Heart right ventricle (tissue), 16 donors: Measurements from ENCODE around the gene CDH13. TPM values are rescaled to one million over a fixed set of nuclear protein-coding genes. Genes with fewer than 3 reads are reported as not detected.

Source experiments
- ATAC-seq, 8 donors: fragments of 200-7000 bp; cut with Tn5 transposase; one replicate each; pipeline ENCODE4 v1.9.1; 2020; ENCODE audit warnings: mild to moderate bottlenecking in 8 of 8, moderate library complexity in 8 of 8, moderate number of reproducible peaks in 1 of 8
- DNase-seq, 2 donors: peaks; one replicate each; pipeline ENCODE4 v3.0.0-alpha.2; 2020
- H3K27ac ChIP-seq, 10 donors: fragments of 200-600 bp; sonication (generic) in 2 of 10; one replicate each; pipeline versions ENCODE4 v1.5.0 to v1.8.0; 2020 to 2022; ENCODE audit warnings: mild to moderate bottlenecking in 3 of 10
- H3K27me3 ChIP-seq, 7 donors: fragments of 200-600 bp; one replicate each; pipeline ENCODE4 v1.8.0; 2021 to 2022; ENCODE audit warnings: mild to moderate bottlenecking in 2 of 7
- H3K36me3 ChIP-seq, 9 donors: fragments of 200-600 bp; sonication (generic) in 1 of 9; one replicate each; pipeline versions ENCODE4 v1.5.0 to v1.8.0; 2020 to 2022; ENCODE audit warnings: mild to moderate bottlenecking in 2 of 9
- H3K4me1 ChIP-seq, 9 donors: fragments of 200-600 bp; sonication (generic) in 1 of 9; one replicate each; pipeline versions ENCODE4 v1.5.0 to v1.8.0; 2020 to 2022; ENCODE audit warnings: mild to moderate bottlenecking in 4 of 9
- H3K4me3 ChIP-seq, 10 donors: fragments of 200-600 bp; sonication (generic) in 2 of 10; one replicate each; pipeline versions ENCODE4 v1.5.0 to v1.8.0; 2020 to 2022; ENCODE audit warnings: mild to moderate bottlenecking in 7 of 10, moderate library complexity in 2 of 10
- H3K9me3 ChIP-seq, 11 donors: fragments of 200-600 bp in 10 of 11; sonication (generic) in 2 of 11; one replicate each; pipeline versions ENCODE4 v1.5.0 to v1.8.0; 2013 to 2022; ENCODE audit warnings: mild to moderate bottlenecking in 2 of 11, control low read depth in 1 of 11, moderate library complexity in 1 of 11
- WGBS, 2 donors: extraction: QIAGEN DNeasy Blood & Tissue Kit; methylation state at CpG; one replicate each; pipeline ENCODE4 v1.1.7; 2013; ENCODE audit warnings: inconsistent platforms in 1 of 2; 5-methylcytosine and 5-hydroxymethylcytosine counted together
- intact Hi-C, 10 donors: fragments of 100-400 bp; cut with DNase I; formaldehyde crosslinking; loops; one replicate each; pipeline versions ENCODE4 v1.11.1 to v1.14.2; 2022
- polyA plus RNA-seq, 2 donors: library from polyadenylated mRNA; stranded (reverse); fragments of 200-250 nt; gene quantifications; one replicate each; pipeline ENCODE4 v1.2.3, GENCODE V29; 2013
- total RNA-seq, 10 donors: library from RNA; stranded (reverse); fragmentation: NEBNext Ultra II Directional in 3 of 10; extraction: Animal tissue kit (Norgen Biotek cat#: 25700) in 3 of 10; gene quantifications; one replicate each; pipeline versions ENCODE4 v1.2.1 to v1.2.4, GENCODE V29; 2021 to 2023
- TF ChIP-seq, protein P1 (sequence below), 9 donors: fragments of 200-600 bp; sonication (generic) in 2 of 9; IDR thresholded peaks; one replicate each; pipeline versions ENCODE4 v1.5.0 to v1.8.0; 2021 to 2022; ENCODE audit warnings: antibody characterized with exemption in 9 of 9, mild to moderate bottlenecking in 5 of 9, moderate library complexity in 1 of 9
- donor health status: Arrhythmogenic right ventricular cardiomyopathy.
- donor health status: ischemic (EF 13 %, LVEDD 7.1; RV severe dilation, severe dysfunction).
- donor health status: healthy with polysubstance abuse.
- donor health status: DM: no; HTN: yes; CAD: no.
- donor health status: DM: no; HTN: no; CAD: no.
- donor health status: ischemic (EF 25% LVEDD 6.9; RV normal size, moderate dysfunction).
- donor health status: ischemic (EF 25% LVEDD 5.7; RV mildly dilated, moderate dysfunction).
- donor health status: healthy.
- donor health status: DM: yes; HTN: yes; CAD: no.
- donor health status: Ischemic cardiomyopathy.
- donor health status: ischemic (EF 35%, LVEDD 5.7; RV mildly dilated, moderate dysfunction).
- donor health status: nonischemic (EF 11% LVEDD 7.7; RV severe dilation, severe dysfunction).
- donor health status: DM: yes; HTN: yes; CAD: no.
- donor health status: PGD.
- donor health status: ischemic (EF 29% LVEDD 5.4; RV normal size, mild dysfunction).
- donor health status: nonischemic (EF 23%, LVEDD 6.1; RV moderate dilation, normal function).

The CDH13 gene
- total and polyA plus RNA-seq, 12 donors = 15.5 to 221 (median 168) TPM

- intact Hi-C loops = loop anchor here in 1 of 10 donors (10.0 kb wide), 1 partner anchor 106 kb away; no protein-coding TSS in a partner anchor
- WGBS, 2 donors = 84 to 90% methylated on average over 5 of the region's 5 CpGs
- no peak for ATAC-seq
Observed at GRCh38 chr16:82741073-82741615, 114.4 kb downstream of the CDH13 start.

GRCh38 chr16:82744958-82745357, 118.2 kb downstream of the CDH13 start:
- Histone ChIP-seq H3K36me3 (no peaks in the 10 kb centered on the region), H3K27me3 (no peaks in the 10 kb centered on the region), H3K4me1 (peaks cover 0 to 29% (median 12%) of the 10 kb centered on the region in 9 donors), H3K9me3 (peaks cover 0 to 5% (median 0%) of the 10 kb centered on the region in 11 donors), H3K27ac (no peak overlapping the region), H3K4me3 (no peak overlapping the region)
- TF ChIP-seq, protein P1, sequence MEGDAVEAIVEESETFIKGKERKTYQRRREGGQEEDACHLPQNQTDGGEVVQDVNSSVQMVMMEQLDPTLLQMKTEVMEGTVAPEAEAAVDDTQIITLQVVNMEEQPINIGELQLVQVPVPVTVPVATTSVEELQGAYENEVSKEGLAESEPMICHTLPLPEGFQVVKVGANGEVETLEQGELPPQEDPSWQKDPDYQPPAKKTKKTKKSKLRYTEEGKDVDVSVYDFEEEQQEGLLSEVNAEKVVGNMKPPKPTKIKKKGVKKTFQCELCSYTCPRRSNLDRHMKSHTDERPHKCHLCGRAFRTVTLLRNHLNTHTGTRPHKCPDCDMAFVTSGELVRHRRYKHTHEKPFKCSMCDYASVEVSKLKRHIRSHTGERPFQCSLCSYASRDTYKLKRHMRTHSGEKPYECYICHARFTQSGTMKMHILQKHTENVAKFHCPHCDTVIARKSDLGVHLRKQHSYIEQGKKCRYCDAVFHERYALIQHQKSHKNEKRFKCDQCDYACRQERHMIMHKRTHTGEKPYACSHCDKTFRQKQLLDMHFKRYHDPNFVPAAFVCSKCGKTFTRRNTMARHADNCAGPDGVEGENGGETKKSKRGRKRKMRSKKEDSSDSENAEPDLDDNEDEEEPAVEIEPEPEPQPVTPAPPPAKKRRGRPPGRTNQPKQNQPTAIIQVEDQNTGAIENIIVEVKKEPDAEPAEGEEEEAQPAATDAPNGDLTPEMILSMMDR (IDR thresholded peaks at IDR 0.05) = no peak
- ATAC-seq (no peak), DNase-seq (no peak)
- 94 to 95% methylated on average over 7 of the region's 7 CpGs for whole genome bisulfite sequencing, 2 donors
- intact Hi-C loops = loop anchor here in 2 of 10 donors (5.0 to 10.0 kb wide), 2 partner anchors 110 to 322 kb away; no protein-coding TSS in a partner anchor

More at GRCh38 chr16:82741073-82741615, 114.4 kb downstream of the CDH13 start:
- no peaks in the 10 kb centered on the region for H3K27me3 ChIP-seq
- H3K9me3 ChIP-seq = peaks cover 0 to 5% (median 0%) of the 10 kb centered on the region in 11 donors
- no peak overlapping the region for H3K4me3 ChIP-seq
- no peak for DNase-seq
- H3K27ac ChIP-seq = no peak overlapping the region
- TF ChIP-seq, protein P1 (IDR thresholded peaks at IDR 0.05) = no peak
- peaks cover 0 to 26% (median 12%) of the 10 kb centered on the region in 9 donors for H3K4me1 ChIP-seq
- H3K36me3 ChIP-seq = no peaks in the 10 kb centered on the region

- Histone ChIP-seq H3K27me3 (no peaks in the 10 kb centered on the region), H3K4me1 (peaks cover 0 to 53% (median 18%) of the 10 kb centered on the region in 9 donors), H3K9me3 (no peaks in the 10 kb centered on the region), H3K36me3 (no peaks in the 10 kb centered on the region), H3K27ac (peak overlapping the region in 6 of 10 donors; percentile 15 to 61 (median 42)), H3K4me3 (no peak overlapping the region)
- TF ChIP-seq, protein P1 (IDR thresholded peaks at IDR 0.05) = peak in 8 of 9 donors; percentile 13 to 56 (median 32)
- ATAC-seq = peak in 7 of 8 donors; percentile 52 to 79 (median 75)
- DNase-seq = peak; percentile 28 to 57
- intact Hi-C loops = loop anchor here in 2 of 10 donors (5.0 to 10.0 kb wide), 2 partner anchors 113 to 319 kb away; no protein-coding TSS in a partner anchor
- WGBS, 2 donors = 22% methylated on average over 5 of the region's 5 CpGs
Observed at GRCh38 chr16:82748026-82748425, 121.3 kb downstream of the CDH13 start.

- Histone ChIP-seq H3K36me3 (no peaks in the 10 kb centered on the region), H3K27ac (peak overlapping the region in 2 of 10 donors; percentile 9 to 39), H3K4me3 (no peak overlapping the region), H3K27me3 (no peaks in the 10 kb centered on the region), H3K9me3 (no peaks in the 10 kb centered on the region), H3K4me1 (peaks cover 0 to 62% (median 21%) of the 10 kb centered on the region in 9 donors)
- DNase-seq (no peak), ATAC-seq (peak in 1 of 8 donors; percentile 15)
- 47 to 67% methylated on average over 3 of the region's 3 CpGs for WGBS, 2 donors
- intact Hi-C loops = loop anchor here in 1 of 10 donors (10.0 kb wide), 1 partner anchor 245 kb away; no protein-coding TSS in a partner anchor
- TF ChIP-seq, protein P1 (IDR thresholded peaks at IDR 0.05) = no peak
Observed at GRCh38 chr16:82750068-82750467, 123.3 kb downstream of the CDH13 start.
